ENCODE measurements around the gene DPEP1. TPM values are rescaled to one million over a fixed set of nuclear protein-coding genes. Genes with fewer than 3 reads are reported as not detected.

DPEP1 gene
- polyA plus RNA-seq, 3 donors, result not detected

GRCh38 chr16:89606006-89606405 lies 7.4 kb upstream of the DPEP1 start:
- Histone ChIP-seq H3K27me3 (ENCODE audit: control insufficient read depth in 2 of 2, insufficient read depth in 2 of 2, low read length in 2 of 2) (no peaks in the 10 kb centered on the region), H3K9ac (ENCODE audit: insufficient read depth, low read length, poor library complexity, severe bottlenecking) (no peak overlapping the region), H3K9me3 (replicated peaks in 1 of 2; ENCODE audit: control insufficient read depth in 1 of 2, insufficient read depth in 1 of 2, low read length in 2 of 2) (no peaks in the 10 kb centered on the region), H3K36me3 (replicated peaks in 1 of 2; ENCODE audit: control insufficient read depth in 1 of 2, insufficient read depth in 2 of 2, low read length in 2 of 2) (no peaks in the 10 kb centered on the region), H3K4me3 (replicated peaks in 1 of 3; ENCODE audit: low read depth in 2 of 3, low read length in 3 of 3) (no peak overlapping the region), H3K79me2 (ENCODE audit: insufficient read depth, low read length) (no peaks in the 10 kb centered on the region), H3K4me1 (ENCODE audit: control insufficient read depth in 1 of 2, insufficient read depth in 2 of 2, low read length in 2 of 2) (peaks cover 0 to 8% of the 10 kb centered on the region in 2 donors), H3K27ac (ENCODE audit: low read depth in 1 of 2, low read length in 2 of 2) (no peak overlapping the region), H2AFZ (ENCODE audit: insufficient read depth, low read depth, low read length, poor library complexity, severe bottlenecking) (no peak overlapping the region), H4K20me1 (ENCODE audit: insufficient read depth, low read length) (no peaks in the 10 kb centered on the region), H3K4me2 (replicated peaks; ENCODE audit: extremely low read depth, low read length, poor library complexity, severe bottlenecking) (no peak overlapping the region)
- no peak for TF ChIP-seq CTCF (IDR thresholded peaks at IDR 0.05)
- intact Hi-C loops (cut with micrococcal nuclease), result no loop called here
- H3K4me3 Mint-ChIP-seq, result no peak overlapping the region
- DNase-seq, result no peak
- no peak overlapping the region for H3K27ac Mint-ChIP-seq
- H3K4me1 Mint-ChIP-seq, result peaks cover 7% of the 10 kb centered on the region
- H3K9me3 Mint-ChIP-seq, result peaks cover 0 to 3% (median 0%) of the 10 kb centered on the region in 7 donors
- no peaks in the 10 kb centered on the region for H3K36me3 Mint-ChIP-seq
- peaks cover under 1 to 20% (median 4%) of the 10 kb centered on the region in 3 donors for H3K27me3 Mint-ChIP-seq (ENCODE audit: low read depth in 3 of 3)
- WGBS (ENCODE audit: insufficient coverage), result 96% methylated on average over 3 of the region's 9 CpGs

- H3K4me2 ChIP-seq (replicated peaks; ENCODE audit: extremely low read depth, low read length, poor library complexity, severe bottlenecking), result no peak overlapping the region
- Mint-ChIP-seq H3K4me1 (peaks cover 7% of the 10 kb centered on the region), H3K36me3 (no peaks in the 10 kb centered on the region), H3K4me3 (no peak overlapping the region), H3K9me3 (peaks cover 0 to 3% (median 0%) of the 10 kb centered on the region in 7 donors), H3K27me3 (ENCODE audit: low read depth in 3 of 3) (peaks cover 3 to 8% (median 7%) of the 10 kb centered on the region in 3 donors), H3K27ac (no peak overlapping the region)
- intact Hi-C loops (cut with micrococcal nuclease), result no loop called here
- H3K9ac ChIP-seq (ENCODE audit: insufficient read depth, low read length, poor library complexity, severe bottlenecking), result no peak overlapping the region
- no peaks in the 10 kb centered on the region for H3K79me2 ChIP-seq (ENCODE audit: insufficient read depth, low read length)
- H3K9me3 ChIP-seq (replicated peaks in 1 of 2; ENCODE audit: control insufficient read depth in 1 of 2, insufficient read depth in 1 of 2, low read length in 2 of 2), result no peaks in the 10 kb centered on the region
- no peak overlapping the region for H3K27ac ChIP-seq (ENCODE audit: low read depth in 1 of 2, low read length in 2 of 2)
- no peak overlapping the region for H3K4me3 ChIP-seq (replicated peaks in 1 of 3; ENCODE audit: low read depth in 2 of 3, low read length in 3 of 3)
- no peak for TF ChIP-seq CTCF (IDR thresholded peaks at IDR 0.05)
- no peaks in the 10 kb centered on the region for H3K27me3 ChIP-seq (ENCODE audit: control insufficient read depth in 2 of 2, insufficient read depth in 2 of 2, low read length in 2 of 2)
- H2AFZ ChIP-seq (ENCODE audit: insufficient read depth, low read depth, low read length, poor library complexity, severe bottlenecking), result no peak overlapping the region
- H3K4me1 ChIP-seq (ENCODE audit: control insufficient read depth in 1 of 2, insufficient read depth in 2 of 2, low read length in 2 of 2), result peaks cover 0 to 4% of the 10 kb centered on the region in 2 donors
- no peaks in the 10 kb centered on the region for H4K20me1 ChIP-seq (ENCODE audit: insufficient read depth, low read length)
- no peak for DNase-seq
- 81% methylated on average over 8 of the region's 9 CpGs for WGBS (ENCODE audit: insufficient coverage)
- H3K36me3 ChIP-seq (replicated peaks in 1 of 2; ENCODE audit: control insufficient read depth in 1 of 2, insufficient read depth in 2 of 2, low read length in 2 of 2), result no peaks in the 10 kb centered on the region
These were observed 6.0 kb upstream of the DPEP1 start for GRCh38 chr16:89607453-89607852.

All from CD14-positive monocyte (primary cell).